NCI-H526 treated with DMSO at 0.1 percent for 48 hours (cell line): ENCODE measurements around the gene ALDH16A1.
A peak's percentile ranks its signal among the peaks of the same experiment; 100 is the strongest.

ENCODE experiments used
- DNase-seq: peaks from one replicate; lab custom pipeline; 2025; lab: John Stamatoyannopoulos, UW

The ALDH16A1 gene

DNA sequence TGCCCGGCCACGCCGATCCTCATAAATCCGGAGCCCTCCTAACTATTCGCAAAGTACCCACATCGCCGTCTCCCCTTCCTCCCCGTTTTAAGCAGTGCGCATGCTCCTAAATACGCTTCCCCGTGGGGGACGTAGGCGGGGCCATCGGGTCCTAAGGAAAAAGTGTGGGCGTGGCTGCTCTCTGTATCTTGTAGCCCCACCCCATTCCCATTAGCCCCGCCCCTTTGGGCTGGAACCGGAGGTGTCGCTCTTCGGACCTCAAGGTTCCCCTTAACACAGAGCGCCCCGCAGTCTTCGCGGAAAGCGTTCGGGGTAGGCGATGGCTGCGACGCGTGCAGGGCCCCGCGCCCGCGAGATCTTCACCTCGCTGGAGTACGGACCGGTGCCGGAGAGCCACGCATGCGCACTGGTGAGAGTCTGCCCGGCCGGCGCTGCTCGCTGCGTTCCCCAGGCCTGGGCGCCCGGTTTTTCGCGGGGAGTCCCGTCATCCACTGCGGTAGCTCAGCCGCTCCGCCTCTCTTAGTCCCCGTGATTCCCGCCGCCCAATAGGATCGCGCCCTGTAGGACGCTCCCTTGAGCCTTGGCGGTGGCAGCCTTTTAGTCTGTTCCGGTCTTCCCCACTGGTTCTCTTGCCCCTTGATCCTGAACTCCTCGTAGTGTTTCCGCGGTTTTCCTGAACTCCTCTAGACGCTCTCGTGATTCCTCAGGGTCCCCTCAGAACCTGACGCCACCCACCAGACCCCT lies at the start of gene ALDH16A1:
TSS of gene ALDH16A1 (plus strand) at position 213 of the 744 bp plus-strand sequence. CDS start at position 320, 107 bp downstream.
- peak; percentile 96 for DNase-seq

DNA sequence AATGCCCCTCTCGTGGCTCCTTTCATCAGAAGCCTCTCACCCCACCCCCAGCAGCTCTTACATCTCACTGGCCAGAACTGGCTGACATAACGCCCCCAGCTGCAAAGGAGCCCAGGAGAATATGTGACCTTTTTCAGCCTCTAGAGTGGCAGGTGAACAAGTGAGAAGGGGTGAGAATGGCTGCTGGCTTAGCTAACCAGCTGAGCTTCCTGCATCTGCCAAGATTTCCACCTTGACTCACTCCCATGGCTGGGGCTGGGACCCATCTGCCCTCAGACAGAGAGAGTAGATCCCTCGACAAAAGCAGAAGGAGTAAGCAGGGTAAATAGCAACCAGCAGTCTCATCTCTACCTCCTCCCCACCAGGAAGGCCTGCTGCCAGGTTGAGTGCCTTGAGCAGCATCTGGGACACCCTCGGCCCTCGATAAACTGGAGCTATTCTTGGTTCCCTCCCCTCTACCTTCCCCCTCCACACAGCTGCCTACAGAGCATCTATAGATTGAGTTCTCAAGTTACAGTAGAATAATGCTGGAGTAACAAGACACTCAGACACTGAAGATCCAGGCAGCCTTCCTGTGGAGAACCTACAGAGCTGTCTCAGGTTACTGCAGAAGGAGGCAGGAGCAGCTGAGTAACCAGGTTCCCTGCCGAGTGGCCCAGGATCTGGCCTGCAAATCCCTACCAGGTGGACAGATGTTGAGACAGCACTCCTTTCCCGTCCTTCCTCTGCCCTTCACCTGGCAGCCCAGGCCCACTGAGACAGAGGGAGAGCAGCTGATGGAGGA lies 49.4 kb upstream of the ALDH16A1 start:
- peak; percentile 5 for DNase-seq

DNA sequence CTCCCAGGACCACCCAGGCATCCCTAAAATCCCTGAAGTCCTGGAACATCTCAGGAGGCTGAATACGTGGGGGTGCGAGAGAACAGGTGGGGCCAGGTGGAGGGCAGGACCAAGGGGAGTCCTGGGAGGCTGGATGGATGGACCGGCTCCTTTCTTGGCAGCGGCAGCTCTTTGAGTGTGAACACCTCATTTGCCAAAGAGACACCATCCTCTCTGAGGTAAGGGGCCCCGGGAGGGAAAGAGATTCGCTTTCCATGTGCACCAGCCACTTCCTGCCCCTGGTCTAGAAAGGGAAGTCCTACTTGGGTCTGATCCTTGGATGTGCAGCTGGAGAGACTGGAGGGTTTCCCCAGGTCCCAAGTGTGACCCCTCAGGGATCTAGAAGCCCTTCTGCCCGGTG lies 45.9 kb upstream of the ALDH16A1 start:
- DNase-seq = no peak

DNA sequence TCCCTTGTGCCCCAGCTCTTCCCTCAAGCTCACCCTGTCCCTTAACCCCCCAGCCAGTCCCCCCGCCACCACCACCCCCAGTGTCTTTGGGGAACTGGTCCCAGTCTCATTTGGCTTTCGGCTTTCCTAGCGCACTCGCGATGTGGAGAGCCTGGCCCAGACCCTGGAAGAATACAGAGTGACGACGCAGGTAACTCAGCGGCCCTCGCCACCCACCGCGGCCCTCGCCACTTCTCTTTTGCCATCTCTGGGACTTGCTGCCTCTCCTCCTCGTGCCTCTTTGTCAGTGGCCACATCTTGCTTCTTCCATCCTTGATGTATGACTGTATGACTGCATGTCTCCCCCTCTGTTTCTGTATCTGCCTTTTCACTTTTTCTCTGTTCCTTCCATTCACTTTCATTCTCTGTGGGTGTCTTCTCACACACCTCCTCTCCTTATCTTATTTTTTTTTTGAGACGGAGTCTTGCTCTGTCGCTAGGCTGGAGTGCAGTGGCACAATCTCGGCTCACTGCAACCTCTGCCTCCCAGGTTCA lies 45.5 kb upstream of the ALDH16A1 start:
- no peak for DNase-seq

DNA sequence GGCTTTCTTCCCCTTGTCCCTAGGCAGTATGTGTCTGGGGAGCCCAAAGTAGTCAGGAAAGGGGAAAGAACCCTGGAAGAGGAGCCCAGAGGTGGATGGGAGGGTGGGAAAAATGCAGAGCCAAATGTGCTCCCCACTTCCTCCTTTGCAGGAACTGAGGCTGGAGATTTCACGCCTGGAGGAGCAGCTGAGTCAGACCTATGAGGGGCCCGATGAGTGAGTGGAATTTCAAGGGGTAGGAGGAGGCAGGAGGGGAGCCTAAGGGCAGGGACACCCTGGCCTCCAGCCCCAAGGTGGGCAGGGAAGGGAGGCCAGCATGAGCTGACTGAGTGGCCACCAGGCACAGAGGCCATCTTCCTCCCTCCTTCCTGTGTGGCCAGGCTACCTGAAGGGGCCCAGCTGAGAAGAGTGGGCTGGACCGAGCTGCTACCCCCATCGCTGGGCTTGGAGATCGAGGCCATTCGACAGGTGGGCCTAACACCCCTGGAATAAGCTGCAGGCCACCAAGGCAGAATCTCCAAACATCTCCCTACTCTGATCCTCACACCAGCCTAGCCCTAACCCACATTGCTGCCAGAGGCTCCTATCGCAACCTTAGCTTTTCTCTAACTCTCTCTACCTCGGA lies 44.1 kb upstream of the ALDH16A1 start:
- no peak for DNase-seq

DNA sequence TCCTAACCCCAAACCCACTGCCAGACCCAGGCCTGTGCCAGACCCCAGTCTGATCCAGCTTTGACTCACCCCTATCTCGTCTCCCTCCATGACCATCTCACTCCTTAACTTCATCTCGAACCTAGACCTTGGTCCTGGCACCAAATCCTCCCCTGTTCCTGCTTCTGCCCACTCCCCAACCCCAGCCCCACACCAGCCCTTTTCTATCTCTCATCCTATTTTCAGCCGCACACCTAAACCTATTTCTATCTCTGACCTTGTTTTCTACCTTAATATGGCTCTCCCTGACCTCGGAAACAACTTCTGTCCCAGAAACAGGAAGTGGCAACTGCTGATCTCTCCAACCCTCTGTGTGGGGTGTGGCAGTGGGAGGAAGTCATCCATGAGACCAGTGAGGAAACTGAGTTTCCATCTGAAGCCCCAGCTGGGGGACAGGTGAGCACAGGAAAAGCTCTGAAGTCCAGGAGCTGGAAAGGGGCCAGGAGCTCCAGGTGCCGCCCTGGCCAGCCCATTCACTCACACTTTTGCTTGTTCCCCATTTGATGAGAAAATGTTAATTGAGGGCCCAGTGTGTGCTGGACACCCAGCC lies 43.5 kb upstream of the ALDH16A1 start:
- no peak for DNase-seq

DNA sequence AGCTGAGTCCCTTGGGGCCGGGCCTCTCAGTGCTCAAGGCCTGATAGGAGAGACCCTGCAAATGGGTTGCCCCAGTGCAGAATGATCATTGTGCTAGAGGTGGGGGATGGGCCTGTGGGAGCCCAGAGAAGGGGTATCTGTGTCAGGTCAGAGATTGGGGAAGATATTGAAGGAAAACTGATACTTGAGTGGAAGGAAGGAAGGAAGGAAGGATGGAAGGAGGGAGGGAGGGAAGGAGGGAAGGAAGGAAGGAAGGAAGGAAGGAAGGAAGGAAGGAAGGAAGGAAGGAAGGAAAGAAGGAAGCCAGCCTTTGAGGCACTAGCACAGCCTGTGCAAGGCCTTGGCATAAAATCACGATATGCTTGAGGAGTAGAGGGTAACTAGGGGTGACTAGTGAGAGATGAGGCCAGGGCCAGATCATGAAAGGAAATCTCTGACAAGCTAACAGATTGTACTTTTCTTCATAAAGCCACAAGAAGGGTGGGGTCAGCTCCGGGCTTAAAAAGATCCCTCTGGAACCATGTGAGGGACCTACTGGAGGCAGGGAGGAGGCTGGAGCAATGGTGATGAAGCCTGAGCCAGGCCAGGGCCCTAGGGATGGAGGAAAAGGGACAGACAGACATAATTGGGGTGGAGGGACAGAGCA lies 41.2 kb upstream of the ALDH16A1 start:
- DNase-seq = no peak

DNA sequence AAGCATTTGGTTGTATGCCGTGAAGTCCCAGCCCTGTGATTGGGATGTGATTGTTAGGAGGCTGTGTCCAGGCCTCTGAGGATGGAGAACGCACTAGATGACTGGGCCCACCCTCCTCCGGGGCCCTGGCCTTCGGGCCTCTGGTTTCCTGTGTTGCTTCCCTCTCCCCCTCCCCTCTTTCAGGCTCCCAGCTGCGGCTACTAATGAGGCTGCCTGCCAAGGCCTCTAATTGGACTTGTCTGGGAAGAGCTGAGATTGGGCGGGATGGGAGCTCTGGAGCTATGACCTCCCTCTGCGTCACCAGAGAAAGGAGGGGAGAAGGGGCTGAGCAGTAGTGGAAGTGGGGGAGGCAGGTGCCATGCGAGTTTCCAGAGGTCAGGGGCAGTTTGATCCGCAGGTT lies 39.7 kb upstream of the ALDH16A1 start:
- no peak for DNase-seq

DNA sequence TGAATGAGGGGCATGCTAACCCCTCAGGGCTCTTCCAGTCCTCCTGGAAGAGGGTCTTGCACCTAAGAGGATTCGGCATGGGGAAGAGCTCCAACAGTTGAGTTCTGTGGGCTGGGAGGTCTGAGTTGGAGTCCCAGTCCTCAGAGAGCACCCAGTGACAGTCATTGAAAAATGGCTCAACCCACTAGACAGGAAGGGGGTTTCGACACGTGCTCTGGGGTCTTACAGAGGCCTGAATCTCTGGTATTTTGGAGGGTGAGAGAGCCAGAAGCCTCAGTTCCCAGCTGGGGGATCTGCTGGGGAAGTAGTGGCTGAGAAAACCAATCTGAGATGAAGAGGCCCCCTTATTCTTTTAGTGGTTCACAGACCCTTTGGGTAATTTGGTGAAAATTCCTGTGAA lies 38.8 kb upstream of the ALDH16A1 start:
- no peak for DNase-seq

DNA sequence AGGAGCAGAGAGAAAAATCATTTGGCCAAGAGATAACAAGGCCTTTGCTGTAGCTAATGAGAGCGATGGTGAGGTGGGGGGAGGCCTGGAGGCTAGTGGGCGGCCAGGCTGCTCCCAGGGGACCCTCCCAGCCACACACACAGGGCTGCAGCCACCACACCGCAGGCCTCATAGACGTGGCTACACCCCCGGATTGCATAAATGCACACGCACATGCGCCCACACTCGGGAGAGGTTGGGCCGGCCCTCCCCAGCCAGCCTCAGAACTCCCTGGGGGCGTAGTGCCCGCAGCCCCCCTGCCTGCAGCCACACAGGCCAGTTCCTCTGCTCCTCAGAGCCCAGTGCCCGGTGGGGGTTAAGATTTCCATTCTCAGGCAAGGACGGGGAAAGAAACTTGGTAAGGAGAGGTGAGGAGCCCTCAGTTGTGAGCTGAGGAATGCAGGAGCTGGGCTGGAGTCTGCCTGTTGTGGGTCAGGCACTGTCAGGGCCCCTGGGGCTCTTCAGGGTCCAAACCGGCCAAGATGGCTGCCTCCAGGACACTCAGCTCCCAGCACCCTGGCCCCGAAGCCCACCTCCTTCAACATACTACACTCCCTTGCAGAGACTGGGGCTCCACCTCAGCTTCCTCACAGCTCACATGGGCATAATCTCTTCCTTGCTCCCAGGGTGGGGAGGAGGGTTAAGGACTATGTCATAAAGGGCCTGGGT lies 37.8 kb upstream of the ALDH16A1 start:
- DNase-seq = no peak

DNA sequence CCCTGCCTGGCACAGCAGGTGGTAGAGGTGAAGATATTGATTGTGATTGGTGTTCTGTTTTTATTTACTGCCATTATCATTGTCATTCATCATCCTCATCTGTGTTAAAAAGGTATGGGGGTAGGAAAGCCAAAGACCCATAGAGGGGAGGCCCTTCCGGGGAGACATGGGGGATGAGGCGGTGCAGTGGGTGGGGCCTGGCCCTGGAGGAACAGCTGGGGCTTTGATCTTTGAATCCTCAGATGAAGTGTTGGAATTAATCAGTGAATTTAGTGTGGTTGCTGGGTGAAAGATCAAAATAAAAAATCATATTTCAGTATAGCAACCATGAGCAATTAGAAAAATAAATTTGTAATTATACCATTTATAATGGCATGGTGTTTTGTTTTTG lies 37.2 kb upstream of the ALDH16A1 start:
- no peak for DNase-seq

DNA sequence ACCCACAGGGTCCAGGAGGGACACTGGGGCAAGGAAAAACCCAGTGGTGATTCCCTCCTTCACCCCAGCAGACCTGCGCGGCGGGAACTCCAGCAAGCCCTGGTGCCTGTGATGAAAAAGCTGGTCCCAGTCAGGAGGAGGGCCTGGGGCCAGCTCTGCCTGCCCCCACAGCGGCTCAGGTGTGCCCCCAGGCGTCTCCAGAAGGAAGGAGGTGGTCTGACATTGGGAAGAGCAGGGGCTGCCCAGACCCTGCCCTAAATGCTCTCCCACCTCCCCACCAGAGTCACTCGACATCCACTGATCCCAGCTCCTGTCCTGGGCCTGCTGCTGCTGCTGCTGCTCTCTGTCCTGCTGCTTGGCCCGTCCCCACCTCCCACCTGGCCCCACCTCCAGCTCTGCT lies 35.9 kb upstream of the ALDH16A1 start:
- no peak for DNase-seq

DNA sequence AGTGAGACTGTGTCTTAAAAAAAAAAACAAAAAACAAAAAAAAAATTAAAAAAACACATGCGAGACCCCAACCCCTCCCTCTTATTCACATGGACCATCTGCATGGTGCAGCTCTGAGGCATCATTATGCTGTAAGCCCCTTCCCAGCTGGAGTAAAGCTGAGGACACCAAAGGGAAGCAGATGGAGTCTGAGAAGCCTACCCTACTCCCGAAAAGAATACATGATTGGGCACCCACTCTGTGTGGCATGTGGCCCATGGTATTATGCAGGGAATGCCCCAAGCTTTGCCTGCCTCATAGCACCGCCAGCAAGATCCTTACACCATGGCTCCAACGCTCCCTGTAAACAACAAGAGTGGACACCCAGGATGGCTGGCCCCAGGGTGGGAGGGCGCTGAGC lies 34.5 kb upstream of the ALDH16A1 start:
- DNase-seq = no peak

DNA sequence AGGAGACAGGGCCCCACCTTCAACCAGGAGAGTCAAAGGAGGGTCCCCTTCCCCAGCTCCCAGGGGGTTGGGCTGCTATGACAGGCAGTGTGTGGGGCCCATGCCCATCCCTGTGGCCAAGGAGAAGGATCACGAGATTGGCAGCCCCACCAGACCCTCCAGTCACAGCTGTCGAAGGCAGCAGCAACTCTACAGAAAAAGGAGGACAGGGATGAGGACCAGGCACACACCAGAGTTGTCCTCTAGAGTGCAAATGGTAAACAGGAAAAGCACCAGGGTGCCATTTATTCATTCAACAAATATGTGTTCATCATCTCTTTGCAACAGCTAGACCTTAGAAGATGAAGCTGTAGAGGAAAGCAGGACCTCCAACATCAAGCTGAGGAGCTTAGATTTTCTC lies 33.9 kb upstream of the ALDH16A1 start:
- no peak for DNase-seq

DNA sequence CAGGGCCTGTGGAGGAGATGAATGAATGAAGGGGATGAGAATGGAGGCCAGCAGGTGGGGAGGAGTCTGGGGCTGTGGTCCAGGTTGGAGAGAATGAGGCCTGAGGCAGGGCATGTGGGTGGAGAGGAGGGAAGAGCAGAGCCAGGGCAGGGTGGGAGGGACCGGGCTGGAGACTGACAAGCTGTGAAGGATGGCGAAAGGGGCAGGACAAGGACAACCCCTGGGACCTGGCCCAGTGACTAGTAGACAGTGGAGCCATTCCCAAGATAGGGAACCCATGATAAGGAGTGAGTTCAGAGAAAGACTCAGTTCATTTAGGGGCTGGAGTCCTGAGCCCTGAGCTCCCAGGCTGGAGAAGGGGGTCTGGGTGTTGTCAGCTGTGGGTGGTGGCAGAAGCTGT lies 32.8 kb upstream of the ALDH16A1 start:
- no peak for DNase-seq

DNA sequence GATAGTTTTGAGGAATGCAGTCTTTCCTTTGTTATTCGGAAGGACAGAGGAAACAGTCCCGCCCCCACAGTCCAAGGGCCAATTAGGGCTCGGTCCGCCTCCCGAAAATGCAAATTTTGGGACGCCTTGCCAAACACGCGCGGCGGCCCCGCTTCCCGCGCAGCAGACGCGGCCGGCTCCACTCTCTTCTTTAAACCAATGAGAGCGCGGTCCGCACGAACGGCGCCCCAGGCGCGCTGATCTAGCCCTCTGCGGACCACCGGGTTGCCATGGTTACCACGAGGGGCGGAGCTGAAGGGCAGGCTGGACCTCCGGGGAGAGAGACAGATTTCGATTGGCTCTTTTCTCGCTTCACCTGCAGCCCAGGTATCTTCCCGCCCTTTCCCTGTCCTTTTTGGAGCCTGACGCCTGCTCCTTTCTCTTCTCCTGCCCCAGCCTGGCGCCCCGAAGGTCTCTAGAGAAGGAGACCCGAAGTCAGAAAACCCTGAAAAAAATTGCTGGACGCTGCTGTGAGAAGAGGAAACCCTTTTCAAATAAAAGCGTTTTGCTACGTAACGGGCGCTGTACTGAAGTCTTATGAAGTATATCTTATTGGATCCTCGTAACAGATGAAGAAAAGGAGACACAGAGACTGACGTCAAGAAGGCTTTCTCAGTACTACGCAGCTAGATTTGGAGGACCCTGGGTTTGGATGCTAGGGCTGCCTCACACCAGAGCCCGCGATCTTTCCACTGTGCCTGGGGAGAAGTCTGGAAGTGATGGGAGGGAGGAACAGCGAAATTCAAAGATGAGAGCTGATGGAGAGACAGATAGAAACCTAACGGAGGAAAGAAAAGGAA lies 31.8 kb upstream of the ALDH16A1 start:
- DNase-seq = peak; percentile 19

DNA sequence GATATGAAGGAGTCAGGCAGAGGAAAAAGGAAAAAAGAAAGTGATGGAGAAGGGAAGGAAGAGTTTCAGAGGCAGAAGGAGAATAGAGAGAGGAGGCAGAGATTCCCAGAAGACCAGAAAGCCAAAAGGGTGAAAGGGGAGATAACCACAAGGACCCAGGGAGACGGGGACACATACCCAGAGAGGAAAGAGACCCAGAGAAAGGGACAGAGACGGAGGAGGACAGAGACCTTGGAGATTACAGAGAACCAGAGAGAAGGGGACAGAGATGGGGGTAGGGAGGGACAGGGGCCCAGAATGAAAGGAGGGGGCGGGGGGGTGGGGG lies 31.2 kb upstream of the ALDH16A1 start:
- DNase-seq = no peak

DNA sequence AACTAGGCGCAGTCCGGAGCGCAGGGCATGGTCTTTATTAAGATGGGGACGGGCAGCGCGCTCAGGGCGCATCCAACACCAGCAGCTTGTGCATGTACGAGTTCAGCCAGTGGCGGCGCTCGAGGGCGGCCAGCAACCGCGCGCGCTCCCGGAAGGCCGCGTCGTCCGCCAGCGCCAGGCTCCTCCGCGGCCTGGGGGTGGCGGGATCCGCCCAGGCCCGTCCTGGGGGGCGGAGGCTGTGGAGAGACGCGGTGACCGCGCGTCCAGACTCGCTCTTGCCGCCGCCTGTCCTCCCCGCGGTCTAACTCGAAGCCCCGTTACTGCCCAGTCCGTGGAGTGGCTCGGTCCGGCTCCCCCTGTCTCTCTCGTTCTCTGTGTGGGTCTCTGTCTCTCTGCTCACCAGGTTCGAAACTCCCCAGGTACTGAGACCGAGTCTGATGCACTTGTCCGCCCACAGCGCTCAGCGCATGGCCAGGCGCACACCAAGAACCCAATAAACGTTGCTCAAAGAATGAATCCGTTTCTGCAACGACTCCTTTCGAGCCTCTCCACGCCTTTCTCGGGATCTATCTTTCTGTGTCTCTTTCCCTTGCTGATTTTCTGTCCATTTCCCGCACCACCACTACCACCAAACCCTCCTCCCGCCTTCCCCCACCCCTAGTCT lies 30.5 kb upstream of the ALDH16A1 start:
- no peak for DNase-seq

DNA sequence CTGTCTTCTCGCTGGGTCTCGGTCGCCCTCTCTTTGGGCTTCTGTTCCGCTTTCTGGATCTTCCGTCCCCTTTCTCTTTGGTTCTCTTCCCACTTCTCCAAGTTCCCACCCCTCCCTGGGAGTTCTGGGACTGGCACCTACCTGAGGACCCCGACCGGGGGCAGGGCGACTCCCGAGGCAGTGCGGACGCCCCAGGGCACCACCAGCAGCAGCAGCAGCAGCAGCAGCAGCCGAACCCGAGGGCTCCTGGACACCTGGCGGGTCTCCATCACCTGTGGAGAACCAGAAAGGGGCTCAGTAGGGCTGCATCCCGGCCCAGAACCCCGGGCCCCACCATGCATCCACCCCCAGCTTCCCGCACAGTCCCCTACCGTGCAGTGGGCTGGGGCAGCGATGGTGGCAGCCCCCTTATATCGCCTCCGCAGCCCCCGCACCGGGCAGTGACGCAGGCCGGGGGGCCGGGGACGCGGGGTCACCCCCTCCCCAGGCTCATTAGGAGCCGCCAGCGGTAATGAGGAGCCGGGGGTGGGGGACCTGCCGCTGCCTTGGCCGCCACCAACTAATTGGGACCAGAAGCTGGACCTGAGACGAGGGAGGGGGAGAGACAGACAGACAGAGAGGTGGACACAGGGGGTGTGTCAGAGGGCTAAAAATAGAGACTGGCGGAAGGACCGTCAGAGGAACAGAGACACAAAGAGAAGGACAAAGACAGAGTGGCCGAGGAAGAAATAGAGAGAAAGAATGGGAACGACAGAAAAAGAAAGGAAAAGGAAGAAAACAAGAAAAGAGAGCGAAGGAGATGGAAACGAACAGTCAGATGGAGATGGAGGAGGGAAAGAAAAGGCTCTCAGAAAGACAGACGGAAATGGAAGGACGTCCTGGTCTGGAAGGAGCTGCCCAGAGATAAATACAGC lies 29.7 kb upstream of the ALDH16A1 start, which contains the start of gene PTH2:
TSS of gene PTH2 (minus strand) at position 371 of the 914 bp plus-strand sequence. CDS start at position 269, 102 bp downstream.
- no peak for DNase-seq
